Measurements from ENCODE around the gene ALKBH4. TPM values are rescaled to one million over a fixed set of nuclear protein-coding genes. Genes with fewer than 3 reads are reported as not detected.

Gene ALKBH4
- total RNA-seq, 4 donors from 2014 or later: 14.7 to 38.9 (median 24.6) TPM

- 92 to 94% methylated on average over 39 to 40 of the region's 40 CpGs for WGBS, 2 donors
- no peak overlapping the region for H3K4me3 ChIP-seq (ENCODE audit: low read depth, poor library complexity, severe bottlenecking)
- intact Hi-C loops (cut with DNase I; ENCODE audit: low total_unique reads): no loop called here
- TF ChIP-seq POLR2A (IDR thresholded peaks at IDR 0.05) (no peak), CTCF (IDR thresholded peaks at IDR 0.05) (no peak)
- DNase-seq (ENCODE audit: low spot score in 2 of 2): no peak
These were observed 4.1 kb upstream of the ALKBH4 start for GRCh38 chr7:102468478-102469350.

GRCh38 chr7:102467581-102468477 lies 3.2 kb upstream of the ALKBH4 start:
- intact Hi-C loops (cut with DNase I; ENCODE audit: low total_unique reads): no loop called here
- TF ChIP-seq POLR2A (IDR thresholded peaks at IDR 0.05): no peak
- TF ChIP-seq CTCF (IDR thresholded peaks at IDR 0.05): no peak
- DNase-seq (ENCODE audit: low spot score in 2 of 2): no peak
- WGBS, 2 donors: 90% methylated on average over 17 to 23 of the region's 24 CpGs
- no peak overlapping the region for H3K4me3 ChIP-seq (ENCODE audit: low read depth, poor library complexity, severe bottlenecking)

GRCh38 chr7:102466097-102466496 lies 1.4 kb upstream of the ALKBH4 start:
- no peak for DNase-seq (ENCODE audit: low spot score in 2 of 2)
- 95% methylated on average over 7 of the region's 7 CpGs for WGBS, 2 donors
- TF ChIP-seq CTCF (IDR thresholded peaks at IDR 0.05) (no peak), POLR2A (IDR thresholded peaks at IDR 0.05) (no peak)
- intact Hi-C loops (cut with DNase I; ENCODE audit: low total_unique reads): no loop called here
- H3K4me3 ChIP-seq (ENCODE audit: low read depth, poor library complexity, severe bottlenecking): no peak overlapping the region

- WGBS, 2 donors: 10 to 11% methylated on average over 24 of the region's 24 CpGs
- intact Hi-C loops (cut with DNase I; ENCODE audit: low total_unique reads): no loop called here
These were observed 654 bp downstream of the ALKBH4 start for GRCh38 chr7:102463841-102464576.

More at GRCh38 chr7:102463841-102464576, 654 bp downstream of the ALKBH4 start:
- TF ChIP-seq CTCF (IDR thresholded peaks at IDR 0.05) (no peak), POLR2A (IDR thresholded peaks at IDR 0.05) (no peak)
- no peak for DNase-seq (ENCODE audit: low spot score in 2 of 2)
- H3K4me3 ChIP-seq (ENCODE audit: low read depth, poor library complexity, severe bottlenecking): peak overlapping the region; percentile 98
